GM19438 (cell line): ENCODE results near the gene CELA3A.
"Not testable (repeated sequence)": the region's sequence is repeated elsewhere in the genome, so short reads cannot be mapped to it uniquely, and the experiment has no call there.

ENCODE experiments used
- ATAC-seq: cut with Tn5 transposase; IDR thresholded peaks from one replicate; pipeline ENCODE4 v1.9.1; 2021; ENCODE audit warnings: low read depth; ENCODE audit not compliant: unreplicated experiment

CELA3A gene

DNA sequence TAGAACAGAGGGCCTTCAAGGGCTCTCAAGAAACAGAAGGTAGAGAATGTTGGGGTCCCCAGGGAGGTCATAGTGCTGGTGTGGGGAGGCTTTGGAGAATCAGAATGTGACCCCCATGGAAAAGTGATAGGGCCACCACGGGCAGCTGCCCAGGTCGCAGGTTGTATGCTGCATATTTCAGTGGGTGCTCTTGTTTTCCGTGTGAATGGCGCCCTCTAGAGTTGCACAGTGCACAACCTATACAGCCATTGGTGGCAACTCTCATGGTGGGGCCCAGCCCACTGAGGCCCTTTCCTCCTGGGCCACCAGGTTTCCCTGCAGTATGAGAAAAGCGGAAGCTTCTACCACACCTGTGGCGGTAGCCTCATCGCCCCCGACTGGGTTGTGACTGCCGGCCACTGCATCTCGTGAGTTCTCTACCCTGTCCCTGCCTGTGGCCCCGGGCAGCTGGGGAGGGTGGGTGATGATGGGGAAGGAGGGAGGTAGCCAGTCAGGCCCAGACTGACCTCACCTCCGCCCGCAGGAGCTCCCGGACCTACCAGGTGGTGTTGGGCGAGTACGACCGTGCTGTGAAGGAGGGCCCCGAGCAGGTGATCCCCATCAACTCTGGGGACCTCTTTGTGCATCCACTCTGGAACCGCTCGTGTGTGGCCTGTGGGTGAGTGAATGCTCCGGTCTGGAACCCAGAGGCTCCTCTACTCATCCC is 20.8 kb upstream of the CELA3A start:
- ATAC-seq: not testable (repeated sequence)

DNA sequence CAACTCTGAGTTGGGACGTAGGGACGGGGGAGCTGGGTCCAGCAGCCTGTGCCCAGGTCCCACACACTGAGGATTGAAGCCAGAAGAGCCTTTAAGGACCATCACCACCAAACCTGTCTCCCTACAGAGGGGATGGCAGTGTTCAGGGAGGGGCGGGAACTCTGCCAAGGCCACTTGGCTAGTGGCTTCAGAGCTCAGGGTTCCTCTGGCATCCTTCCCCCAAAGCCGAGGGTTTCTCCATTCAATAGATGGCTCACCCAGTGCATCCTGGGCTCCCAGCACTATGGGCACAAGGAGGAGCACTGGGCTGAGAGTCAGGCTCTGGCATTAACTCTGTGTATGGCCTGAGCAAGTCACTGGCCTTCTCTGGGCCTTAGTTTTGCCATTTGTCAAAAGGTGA is 20.2 kb upstream of the CELA3A start:
- not testable (repeated sequence) for ATAC-seq

DNA sequence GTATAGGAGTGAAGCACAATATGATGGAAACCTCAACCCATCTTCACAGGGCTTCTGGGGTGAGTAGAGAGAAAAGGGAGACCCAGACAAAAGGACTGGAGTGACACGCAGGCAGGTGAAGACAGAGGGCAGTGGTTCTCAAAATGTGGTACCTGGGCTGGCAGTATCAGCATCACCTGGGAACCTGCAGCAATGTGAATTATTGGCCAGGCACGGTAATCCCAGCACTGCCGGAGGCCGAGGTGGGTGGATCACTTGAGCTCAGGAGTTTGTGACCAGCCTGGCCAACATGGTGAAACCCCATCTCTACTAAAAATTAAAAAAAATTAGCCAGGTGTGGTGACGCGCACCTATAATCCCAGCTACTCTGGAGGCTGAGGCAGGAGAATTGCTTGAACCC is 19.3 kb upstream of the CELA3A start:
- not testable (repeated sequence) for ATAC-seq

DNA sequence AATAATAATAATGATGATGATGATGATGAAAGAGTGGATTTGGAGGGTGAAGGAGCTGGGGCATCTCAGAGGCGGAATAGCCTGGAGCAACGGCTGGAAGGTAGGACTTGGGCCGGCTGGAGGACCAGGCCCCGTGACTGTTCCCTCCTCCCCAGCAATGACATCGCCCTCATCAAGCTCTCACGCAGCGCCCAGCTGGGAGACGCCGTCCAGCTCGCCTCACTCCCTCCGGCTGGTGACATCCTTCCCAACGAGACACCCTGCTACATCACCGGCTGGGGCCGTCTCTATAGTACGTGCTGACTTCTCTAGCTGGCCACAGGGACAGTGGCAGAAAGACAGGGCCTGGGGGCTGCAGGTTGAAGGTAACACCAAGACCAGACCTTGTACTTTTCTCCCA is 17.9 kb upstream of the CELA3A start:
- not testable (repeated sequence) for ATAC-seq

DNA sequence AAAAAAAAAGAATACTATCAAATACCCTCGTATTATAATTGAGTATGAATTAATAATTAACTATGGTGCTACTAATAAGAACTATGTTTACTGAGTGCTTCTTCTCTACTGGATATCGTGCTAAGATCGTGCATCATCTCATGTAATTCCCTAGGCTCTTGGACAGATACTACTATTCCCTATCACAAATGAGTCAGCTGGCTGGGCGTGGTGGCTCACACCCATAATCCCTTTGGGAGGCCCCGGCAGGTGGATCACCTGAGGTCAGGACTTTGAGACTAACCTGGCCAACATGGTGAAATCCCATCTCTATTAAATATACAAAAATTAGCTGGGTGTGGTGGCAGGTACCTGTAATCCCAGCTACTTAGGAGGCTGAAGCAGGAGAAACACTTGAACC is 15.6 kb upstream of the CELA3A start:
- not testable (repeated sequence) for ATAC-seq

DNA sequence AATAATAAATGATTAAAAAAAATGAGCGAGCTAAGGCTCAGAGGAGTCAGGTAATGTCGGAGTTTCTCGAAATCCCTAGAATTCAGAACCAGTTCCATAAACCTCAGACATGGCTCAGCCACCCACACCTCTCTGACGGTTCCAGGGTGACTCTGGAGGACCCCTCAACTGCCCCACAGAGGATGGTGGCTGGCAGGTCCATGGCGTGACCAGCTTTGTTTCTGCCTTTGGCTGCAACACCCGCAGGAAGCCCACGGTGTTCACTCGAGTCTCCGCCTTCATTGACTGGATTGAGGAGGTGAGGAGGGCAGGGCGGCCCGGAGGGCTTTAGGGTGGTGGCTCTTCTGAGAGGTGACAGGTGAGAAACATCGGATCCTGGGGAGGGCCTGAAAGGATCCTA is 15.1 kb upstream of the CELA3A start:
- not testable (repeated sequence) for ATAC-seq

DNA sequence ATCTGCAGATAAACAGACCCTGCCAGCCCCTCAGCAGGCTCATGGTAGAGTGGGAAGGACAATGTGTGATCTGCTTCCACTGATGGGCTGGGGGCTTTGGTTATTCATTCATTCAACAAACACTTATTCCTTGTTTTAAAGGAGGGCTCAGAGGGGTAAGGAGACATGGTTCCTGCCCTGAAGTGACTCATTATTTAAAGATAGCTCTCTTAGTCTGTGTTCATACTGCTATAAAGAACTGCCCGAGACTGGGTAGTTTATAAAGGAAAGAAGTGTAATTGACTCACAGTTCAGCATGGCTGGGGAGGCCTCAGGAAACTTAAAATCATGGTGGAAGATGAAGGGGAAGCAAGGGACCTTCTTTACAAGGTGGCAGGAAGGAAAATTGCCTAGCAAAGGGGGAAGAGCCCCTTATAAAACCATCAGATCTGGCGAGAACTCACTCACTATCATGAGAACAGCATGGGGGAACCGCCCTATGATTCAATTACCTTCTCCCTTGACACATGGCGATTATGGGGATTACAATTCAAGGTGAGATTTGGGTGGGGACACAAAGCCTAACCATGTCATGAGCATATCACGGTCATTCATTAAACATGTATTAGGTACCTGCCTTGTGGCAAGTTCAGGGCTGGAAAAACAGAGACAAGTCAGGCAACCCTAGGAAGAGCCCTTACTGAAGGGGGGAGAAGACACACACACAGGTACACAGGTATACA is 11.6 kb upstream of the CELA3A start:
- ATAC-seq: not testable (repeated sequence)

DNA sequence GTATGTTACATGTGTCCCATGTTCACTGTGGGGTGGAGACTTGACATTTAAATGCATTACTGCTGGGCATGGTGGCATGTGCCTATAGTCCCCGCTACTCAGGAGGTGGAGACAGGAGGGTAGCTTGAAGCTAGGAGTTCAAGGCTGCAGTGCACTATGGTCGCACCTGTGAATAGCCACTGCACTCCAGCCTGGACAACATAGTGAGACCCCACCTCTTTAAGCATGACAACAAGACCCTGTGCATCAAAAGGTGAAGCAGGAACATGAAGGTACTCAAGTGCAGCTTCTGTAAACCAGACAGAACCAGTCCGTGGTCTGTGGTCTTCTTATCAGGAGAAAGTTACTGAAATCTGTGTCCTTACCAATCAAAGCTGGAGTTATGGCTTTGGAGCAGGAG is 9.3 kb upstream of the CELA3A start:
- not testable (repeated sequence) for ATAC-seq

DNA sequence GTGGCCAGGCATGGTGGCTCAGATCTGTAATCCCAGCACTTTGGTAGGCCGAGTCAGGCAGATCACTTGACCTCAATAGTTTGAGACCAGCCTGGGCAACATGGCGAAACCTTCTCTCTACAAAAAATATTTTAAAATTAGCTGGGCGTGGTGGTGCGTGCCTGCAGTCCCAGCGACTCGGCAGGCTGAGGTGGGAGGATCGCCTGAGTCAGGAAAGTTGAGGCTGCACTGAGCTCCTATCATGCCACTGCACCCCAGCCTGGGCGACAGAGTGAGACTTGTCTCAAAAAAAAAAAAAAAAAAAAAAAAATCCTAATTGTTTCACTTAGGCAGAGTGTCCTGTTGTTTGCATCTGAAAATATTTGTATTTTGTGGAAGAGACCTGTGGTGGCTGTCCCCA is 6.7 kb upstream of the CELA3A start:
- not testable (repeated sequence) for ATAC-seq

DNA sequence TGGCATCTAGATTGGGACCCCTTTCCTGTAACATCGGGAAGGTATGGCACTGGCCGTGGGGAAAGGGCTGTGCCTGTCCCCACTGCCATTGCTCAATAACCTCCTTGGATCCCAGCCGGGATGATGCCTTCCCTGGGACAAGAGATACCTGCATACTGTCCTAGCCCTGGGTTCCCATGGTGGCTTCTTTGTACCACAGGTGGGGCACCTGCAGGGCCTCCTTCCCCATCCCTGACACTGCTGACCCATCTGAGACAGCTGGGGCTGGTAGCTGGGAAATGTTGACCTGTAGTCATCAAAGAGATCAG is 4.8 kb upstream of the CELA3A start:
- not testable (repeated sequence) for ATAC-seq

DNA sequence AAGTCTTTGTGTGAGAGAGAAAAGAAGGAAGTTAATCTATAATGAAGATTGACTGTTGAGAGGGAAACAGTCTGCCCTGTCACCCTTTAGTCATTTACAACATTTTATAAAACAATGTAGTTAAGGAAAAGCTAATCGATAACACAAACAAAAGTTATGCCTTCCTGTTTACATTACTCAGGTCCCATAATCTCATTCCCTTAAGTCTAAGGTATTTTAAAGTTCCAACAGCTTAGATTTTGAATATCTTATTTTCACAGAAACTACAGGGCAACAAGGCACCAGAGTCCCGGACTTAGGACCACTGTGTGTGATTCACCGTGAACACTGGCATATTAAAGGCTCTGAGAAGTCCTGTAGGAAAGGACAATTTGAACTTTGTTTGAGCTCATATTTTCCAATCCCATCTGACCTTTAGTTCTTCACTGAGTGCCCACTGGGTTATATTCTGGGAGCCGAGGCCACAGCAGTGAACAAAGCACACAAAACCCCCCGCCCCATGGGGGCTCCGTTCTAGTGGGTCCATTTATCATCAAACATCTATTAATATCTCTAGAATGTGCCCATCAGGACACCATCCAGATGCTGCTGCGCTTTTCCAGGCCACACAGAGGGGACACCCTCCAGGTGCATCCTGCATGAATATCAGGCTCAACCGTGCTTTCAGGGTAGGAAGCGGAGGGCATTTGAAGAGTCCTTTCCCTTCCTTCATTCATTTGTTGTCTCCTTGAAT is 3.4 kb upstream of the CELA3A start:
- ATAC-seq: not testable (repeated sequence)

DNA sequence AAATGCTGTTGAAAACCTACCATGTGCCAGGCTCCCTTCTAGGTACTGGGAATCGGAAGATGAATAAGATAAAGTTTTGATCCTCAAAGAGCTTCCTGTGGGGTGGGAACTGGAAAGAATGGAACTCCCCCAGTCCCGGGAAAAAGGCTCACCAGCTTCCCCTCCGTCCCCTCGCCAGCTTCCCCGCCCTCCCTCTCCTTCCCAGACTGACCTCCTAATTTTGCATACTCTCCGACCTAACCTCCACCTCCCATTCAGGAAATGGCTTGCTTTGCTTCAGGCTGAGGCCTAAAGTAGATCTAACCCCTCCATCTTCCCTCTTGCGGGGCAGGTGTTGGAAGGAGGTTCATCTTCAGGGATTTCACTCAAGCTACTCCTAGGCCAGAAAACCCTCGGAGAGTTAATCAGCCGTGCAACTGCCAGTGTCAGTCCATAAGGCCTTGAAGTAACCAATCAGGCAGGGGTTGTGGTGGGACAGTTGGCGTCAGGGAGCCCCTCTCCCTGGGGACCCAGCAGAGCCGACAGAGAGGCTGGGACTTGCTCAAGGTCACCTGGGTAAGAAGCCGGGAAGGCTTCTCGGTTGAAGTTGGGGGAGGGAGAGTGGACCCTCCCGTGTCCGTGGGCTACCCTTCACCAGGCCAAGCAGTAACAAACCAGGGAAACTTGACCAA is 2.7 kb upstream of the CELA3A start:
- not testable (repeated sequence) for ATAC-seq

DNA sequence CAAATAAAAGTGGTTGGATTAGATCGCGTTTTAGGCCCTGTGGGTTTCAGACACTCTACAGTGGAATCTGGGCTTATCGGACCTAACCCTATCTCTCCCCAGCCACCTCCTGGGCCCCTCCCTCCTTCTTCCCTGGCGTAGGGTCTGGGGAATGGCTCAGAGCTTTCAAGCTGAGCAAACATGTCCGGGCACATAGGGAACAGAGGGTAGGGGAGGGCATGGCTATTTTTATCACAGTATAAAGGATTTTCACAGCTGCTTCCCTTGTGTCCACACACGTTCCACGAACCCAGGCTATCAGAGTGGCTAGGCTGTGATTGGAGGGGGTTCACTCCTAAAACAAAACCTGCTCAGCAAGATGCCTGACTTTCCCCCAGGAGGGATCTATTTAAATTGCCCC is 1.8 kb upstream of the CELA3A start:
- ATAC-seq: not testable (repeated sequence)

DNA sequence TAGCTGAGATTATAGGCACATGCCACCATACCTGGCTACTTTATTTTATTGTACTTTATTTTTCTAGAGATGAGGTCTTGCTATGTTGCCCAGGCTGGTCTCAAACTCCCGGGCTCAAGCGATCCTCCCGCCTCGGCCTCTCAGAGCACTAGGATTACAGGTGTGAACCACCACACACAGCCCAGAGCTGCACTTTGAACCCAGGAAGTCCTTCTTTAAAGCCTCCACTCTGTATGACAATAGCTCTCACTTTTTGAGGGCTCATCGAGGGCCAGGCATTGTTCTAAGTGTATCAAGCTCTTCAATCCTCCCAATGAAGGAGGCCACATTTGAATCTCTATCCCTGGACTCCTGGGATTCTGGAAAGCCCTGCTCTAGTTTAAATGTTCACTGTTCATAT is 1.0 kb downstream of the CELA3A start:
- not testable (repeated sequence) for ATAC-seq

DNA sequence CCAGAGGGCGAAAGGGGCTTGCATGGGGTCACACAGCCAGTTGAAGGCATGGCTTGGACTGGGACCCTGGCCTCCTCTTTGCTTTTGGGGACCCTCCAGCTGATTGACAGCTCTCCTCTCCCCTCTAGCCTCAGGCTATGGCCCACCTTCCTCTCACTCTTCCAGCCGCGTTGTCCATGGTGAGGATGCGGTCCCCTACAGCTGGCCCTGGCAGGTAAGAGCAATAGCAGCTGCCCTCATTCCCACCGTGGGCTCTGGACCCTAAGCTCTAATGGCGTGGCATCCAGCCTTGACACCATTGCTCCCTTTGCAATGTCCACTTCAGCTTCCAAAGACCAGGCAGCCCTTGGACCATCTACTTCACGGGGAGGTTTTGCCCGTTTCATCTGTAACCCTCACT is 1.4 kb downstream of the CELA3A start:
- not testable (repeated sequence) for ATAC-seq

DNA sequence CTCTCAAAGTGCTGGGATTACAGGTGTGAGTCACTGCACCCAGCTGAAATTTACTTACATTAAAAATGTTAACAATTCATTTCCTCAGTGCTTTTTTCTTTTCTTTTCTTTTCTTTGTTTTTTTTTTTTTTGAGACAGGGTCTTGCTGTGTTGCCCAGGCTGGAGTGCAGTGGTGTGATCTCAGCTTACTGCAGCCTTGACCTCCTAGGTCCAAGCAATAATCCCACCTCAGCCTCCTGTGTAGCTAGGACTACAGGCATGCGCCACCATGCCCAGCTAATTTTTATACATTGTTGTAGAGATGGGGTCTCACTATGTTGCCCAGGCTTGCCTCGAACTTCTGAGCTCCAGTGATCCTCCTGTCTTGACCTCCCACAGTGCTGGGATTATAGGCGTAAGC is 2.5 kb downstream of the CELA3A start:
- ATAC-seq: not testable (repeated sequence)

DNA sequence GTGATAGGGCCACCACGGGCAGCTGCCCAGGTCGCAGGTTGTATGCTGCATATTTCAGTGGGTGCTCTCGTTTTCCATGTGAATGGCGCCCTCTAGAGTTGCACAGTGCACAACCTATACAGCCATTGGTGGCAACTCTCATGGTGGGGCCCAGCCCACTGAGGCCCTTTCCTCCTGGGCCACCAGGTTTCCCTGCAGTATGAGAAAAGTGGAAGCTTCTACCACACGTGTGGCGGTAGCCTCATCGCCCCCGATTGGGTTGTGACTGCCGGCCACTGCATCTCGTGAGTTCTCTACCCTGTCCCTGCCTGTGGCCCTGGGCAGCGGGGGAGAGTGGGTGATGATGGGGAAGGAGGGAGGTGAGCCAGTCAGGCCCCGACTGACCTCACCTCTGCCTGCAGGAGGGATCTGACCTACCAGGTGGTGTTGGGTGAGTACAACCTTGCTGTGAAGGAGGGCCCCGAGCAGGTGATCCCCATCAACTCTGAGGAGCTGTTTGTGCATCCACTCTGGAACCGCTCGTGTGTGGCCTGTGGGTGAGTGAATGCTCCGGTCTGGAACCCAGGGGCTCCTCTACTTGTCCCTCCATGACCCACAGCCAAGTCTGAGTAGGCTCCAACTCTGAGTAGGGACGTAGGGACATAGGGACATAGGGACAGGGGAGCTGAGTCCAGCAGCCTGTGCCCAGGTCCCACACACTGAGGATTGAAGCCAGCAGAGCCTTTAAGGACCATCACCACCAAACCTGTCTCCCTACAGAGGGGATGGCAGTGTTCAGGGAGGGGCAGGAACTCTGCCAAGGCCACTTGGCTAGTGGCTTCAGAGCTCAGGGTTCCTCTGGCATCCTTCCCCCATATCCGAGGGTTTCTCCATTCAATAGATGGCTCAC is 4.0 kb downstream of the CELA3A start:
- not testable (repeated sequence) for ATAC-seq

DNA sequence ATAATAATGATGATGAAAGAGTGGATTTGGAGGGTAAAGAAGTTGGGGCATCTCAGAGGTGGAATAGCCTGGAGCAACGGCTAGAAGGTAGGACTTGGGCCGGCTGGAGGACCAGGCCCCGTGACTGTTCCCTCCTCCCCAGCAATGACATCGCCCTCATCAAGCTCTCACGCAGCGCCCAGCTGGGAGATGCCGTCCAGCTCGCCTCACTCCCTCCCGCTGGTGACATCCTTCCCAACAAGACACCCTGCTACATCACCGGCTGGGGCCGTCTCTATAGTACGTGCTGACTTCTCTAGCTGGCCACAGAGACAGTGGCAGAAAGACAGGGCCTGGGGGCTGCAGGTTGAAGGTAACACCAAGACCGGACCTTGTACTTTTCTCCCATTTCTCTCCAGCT is 5.3 kb downstream of the CELA3A start:
- not testable (repeated sequence) for ATAC-seq

DNA sequence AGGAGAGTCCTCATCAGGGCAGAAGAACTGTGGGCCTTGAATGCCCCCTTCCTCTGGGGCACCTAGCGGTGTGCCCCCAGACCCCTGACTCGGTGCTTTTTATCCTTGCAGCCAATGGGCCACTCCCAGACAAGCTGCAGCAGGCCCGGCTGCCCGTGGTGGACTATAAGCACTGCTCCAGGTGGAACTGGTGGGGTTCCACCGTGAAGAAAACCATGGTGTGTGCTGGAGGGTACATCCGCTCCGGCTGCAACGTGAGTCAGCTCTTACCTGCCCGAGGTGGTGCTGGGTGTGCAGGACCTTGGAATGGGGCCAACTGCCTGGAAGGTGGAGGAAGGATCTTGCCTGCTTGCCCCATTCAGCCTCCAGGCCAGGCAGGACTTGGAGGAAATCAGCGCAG is 5.8 kb downstream of the CELA3A start:
- not testable (repeated sequence) for ATAC-seq

DNA sequence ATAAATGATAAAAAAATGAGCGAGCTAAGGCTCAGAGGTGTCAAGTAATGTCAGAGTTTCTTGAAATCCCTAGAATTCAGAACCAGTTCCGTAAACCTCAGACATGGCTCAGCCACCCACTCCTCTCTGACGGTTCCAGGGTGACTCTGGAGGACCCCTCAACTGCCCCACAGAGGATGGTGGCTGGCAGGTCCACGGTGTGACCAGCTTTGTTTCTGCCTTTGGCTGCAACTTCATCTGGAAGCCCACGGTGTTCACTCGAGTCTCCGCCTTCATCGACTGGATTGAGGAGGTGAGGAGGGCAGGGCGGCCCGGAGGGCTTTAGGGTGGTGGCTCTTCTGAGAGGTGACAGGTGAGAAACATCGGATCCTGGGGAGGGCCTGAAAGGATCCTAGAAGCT is 8.1 kb downstream of the CELA3A start:
- not testable (repeated sequence) for ATAC-seq
